Measurements from ENCODE around the gene CDH20.

GRCh38 chr18:61544178-61544577 is 210.9 kb downstream of the CDH20 start:
- TF ChIP-seq, protein P1, sequence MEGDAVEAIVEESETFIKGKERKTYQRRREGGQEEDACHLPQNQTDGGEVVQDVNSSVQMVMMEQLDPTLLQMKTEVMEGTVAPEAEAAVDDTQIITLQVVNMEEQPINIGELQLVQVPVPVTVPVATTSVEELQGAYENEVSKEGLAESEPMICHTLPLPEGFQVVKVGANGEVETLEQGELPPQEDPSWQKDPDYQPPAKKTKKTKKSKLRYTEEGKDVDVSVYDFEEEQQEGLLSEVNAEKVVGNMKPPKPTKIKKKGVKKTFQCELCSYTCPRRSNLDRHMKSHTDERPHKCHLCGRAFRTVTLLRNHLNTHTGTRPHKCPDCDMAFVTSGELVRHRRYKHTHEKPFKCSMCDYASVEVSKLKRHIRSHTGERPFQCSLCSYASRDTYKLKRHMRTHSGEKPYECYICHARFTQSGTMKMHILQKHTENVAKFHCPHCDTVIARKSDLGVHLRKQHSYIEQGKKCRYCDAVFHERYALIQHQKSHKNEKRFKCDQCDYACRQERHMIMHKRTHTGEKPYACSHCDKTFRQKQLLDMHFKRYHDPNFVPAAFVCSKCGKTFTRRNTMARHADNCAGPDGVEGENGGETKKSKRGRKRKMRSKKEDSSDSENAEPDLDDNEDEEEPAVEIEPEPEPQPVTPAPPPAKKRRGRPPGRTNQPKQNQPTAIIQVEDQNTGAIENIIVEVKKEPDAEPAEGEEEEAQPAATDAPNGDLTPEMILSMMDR (conservative IDR thresholded peaks at IDR 0.05; ENCODE audit: low read length), result no peak
- no peak for TF ChIP-seq EZH2phosphoT487 (IDR thresholded peaks at IDR 0.05; ENCODE audit: borderline replicate concordance, low read depth, low read length)
